Activated T-cell treated with anti-CD3 and anti-CD28 coated beads for 4 hours (primary cell): Measurements from ENCODE around the gene STING1.
"Not testable (repeated sequence)": the region's sequence is repeated elsewhere in the genome, so short reads cannot be mapped to it uniquely, and the experiment has no call there.

ENCODE experiments used
- DNase-seq: peaks from one replicate; pipeline ENCODE4 v3.0.0-alpha.2; 2020

STING1 gene

DNA sequence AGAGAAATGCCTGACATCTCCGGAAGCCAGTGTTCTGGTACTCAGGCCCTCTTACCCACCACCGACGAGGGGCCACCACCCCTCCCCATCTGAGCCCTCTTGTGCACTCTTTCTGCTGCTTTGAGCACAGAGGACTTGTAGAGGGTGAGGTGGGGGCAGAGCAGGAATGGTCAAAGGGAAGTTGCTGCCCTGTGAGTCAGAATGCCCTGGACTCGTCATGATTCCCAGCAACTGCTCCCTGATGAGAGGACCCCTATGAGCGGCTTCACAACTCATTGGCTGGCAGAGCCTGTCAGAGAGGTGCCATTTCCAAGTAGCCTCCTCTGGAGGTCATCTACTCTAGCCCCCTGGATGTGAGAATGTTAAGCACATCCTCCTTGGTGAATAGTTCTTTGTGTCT is 20.9 kb downstream of the STING1 start:
- no peak for DNase-seq

DNA sequence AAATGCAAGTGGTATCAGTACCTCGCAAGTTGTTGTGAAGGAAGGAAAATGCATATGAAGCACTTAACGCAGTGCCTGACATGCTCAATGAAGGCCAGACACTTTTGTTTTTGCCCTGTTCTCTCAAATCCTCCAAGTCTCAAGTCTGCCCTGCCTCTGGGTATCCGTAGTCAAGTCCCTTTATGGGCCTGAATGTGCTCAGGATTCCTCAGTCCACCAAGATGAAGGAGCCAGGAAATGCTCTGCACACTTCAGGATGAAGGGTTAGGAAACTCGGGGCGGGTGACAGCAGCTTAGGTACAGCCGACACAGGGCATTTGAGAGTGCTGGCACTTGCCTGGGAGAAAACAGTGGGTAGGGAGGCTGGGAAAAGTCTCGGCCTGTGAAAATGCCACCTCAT is 21.4 kb downstream of the STING1 start:
- no peak for DNase-seq

DNA sequence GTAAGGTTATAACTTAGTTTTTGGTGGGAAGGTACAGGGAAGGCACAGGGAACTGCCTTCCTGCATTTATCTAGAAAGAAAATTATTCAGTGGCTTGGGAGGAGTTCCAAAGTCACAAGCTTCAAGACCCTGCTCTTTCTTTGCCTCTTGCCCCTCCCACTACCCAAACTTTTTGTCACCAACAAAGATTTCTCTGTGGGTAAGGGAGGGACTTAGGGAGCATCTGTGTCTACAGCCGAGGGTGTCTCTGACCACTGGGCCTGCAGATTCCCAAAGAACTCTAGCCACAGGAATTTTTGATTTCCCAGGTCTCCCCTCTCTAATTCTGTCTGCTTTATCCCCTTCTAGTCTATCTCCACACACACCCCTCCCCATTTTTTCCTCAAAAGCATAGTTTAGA is 22.1 kb downstream of the STING1 start:
- DNase-seq = no peak

DNA sequence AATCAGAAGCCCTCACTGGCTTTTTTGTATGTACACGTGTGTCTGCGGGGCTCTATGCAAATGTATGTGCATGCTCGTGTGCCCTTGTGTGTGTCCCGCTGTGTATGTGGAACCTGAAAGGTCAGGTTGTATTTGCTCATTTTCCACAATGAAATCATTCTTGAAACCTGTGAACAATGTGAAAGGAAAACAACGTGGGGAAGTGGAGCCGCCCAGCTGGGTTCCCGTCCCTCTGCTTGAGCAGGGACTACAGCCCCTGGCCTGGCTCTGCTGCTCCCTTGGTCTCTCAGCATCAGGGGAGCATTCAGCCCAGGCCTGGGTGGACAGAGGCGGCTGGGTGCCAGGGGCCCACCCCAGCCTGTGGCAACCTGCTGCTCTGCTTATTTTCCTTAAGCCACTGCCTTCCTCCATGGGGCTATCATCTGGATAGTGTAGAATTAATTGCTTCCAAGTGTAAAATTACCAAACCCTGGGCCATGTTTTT is 23.1 kb downstream of the STING1 start:
- no peak for DNase-seq

DNA sequence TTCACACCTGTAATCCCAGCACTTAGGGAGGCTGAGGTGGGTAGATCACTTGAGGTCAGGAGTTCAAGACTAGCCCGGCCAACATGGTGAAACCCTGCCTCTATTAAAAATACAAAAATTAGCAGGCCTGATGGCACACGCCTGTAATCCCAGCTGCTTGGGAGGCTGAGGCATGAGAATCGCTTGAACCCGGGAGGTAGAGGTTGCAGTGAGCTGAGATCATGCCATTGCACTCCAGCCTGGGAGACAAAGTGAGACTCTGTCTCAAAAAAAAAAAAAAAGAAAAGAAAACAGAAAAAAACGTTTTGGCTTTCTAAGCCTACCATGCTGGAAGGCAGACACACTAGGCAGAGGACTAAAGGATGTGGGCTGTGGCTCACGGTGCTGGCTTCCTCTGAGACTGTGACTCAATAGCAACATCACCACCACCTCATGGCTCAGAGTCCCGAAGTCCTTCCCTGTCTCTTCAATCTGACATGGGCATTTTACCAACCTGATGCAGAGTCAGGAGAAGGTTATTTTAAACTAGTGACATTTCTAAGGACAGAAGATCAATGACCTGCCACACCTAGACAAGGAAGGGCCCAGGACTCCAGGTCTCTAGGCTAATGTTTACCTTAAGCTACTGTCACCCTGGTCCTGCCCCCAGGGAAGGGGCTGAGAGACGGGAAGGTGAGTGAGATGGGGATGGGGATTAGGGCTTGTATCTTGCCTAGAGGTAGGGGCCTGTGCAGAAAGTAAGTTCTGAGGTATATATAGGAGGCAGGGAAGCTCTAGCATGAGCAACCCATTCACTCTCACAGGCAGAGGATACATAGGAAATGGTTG is 23.8 kb downstream of the STING1 start:
- DNase-seq = peak; percentile 52

DNA sequence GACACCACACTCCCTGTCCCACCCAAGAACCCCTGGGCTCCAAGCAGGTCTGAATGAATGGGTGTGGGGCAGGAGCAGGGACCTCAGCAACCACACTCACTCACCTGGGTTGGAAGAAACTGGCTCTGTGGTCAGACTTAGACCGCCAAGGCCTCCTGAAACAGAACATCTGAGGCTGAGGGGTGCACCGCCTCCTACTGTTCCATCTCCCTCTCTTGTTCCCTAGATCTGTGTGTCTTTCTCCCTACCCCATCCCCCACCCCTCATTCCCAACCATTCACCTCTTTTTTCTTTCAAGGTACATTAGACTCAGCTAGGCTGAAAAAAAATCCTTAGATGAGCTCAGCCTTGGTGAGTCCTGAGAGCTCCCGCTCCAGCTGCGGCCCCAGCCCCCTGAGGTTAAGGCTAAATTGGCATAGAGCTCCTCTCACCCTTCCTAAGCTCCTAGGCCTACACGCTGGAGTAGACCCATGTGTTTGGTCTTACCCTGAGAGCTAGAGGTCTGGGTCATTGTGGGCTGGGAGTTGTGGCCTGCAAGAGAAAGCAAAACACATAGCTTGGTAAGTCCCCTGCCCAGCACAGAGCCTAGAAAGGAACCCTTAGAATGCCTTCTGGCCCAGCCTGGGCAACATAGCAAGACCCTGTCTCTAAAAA is 24.8 kb downstream of the STING1 start:
- no peak for DNase-seq

DNA sequence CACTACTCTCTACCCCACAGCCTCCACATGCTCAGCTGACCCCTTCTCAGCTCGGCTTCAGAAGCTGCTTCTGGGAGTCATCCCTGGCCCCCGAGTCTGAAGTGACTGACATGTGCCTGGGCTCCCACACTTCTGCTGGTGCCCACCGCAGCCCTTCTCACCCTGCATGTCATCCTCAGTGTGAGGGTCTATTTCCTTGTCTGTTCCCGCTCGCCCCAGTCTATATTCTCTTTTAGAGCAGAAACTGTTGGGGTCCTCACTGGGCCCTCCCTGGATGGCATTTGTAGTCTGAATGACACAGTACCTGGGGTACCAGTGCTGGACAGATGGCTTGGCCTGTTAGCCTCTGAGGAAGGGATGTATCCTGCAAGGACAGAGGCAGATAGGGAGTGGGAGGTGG is 25.3 kb downstream of the STING1 start:
- DNase-seq = no peak

DNA sequence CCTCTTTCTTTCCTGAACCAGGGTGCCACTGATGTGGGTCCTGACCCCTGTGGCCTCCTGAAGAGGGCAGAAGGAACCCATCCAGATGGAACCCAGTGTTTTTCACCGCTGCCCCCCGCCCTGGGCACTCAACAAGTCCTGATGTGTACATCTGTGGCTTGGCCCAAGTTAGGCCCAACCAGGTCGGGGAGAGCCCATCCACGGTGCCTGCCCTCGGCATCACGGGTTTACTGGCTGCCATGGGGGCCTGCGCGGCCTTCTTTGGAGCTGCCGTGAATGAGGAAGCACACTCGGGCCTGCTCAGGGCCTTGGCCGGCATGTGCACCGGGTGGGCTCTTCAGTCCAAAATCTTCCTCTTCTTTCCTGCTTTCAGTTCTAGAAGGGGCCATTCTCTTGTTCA is 25.8 kb downstream of the STING1 start:
- DNase-seq = no peak

DNA sequence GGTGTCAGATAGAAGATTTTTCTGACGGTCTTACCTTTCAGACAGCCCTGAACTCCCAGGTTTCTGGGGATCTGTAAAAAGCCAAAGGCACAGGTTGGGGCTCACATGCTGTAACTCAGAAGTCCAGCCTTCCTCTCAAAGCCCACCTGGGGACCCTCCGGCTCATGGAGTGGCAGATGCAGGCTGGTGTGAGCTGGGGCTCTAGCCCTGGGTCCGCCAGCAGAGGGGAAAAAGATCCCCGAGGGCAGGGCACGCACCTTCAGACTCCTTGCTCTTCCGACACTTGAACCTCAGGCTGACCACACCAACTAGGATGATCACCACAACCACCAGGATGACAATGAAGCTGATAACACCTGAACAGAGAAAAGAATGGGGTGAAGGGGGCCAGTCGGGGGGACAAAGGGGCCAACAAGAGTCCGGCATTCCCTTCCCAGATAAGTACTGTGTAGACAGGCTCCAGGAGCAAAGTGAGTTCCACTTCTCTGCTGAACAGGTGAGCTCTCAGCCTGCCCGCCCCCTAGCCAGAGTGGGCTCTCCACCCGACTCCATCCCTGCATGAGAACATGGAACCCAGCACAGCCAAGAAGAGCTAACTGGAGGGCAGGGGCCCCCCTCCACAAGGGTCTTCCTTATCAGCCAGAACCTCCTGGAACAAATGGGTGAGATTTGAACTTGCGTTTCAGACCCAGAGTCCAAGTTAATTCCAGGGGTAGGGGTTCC is 27.8 kb downstream of the STING1 start:
- DNase-seq = no peak

DNA sequence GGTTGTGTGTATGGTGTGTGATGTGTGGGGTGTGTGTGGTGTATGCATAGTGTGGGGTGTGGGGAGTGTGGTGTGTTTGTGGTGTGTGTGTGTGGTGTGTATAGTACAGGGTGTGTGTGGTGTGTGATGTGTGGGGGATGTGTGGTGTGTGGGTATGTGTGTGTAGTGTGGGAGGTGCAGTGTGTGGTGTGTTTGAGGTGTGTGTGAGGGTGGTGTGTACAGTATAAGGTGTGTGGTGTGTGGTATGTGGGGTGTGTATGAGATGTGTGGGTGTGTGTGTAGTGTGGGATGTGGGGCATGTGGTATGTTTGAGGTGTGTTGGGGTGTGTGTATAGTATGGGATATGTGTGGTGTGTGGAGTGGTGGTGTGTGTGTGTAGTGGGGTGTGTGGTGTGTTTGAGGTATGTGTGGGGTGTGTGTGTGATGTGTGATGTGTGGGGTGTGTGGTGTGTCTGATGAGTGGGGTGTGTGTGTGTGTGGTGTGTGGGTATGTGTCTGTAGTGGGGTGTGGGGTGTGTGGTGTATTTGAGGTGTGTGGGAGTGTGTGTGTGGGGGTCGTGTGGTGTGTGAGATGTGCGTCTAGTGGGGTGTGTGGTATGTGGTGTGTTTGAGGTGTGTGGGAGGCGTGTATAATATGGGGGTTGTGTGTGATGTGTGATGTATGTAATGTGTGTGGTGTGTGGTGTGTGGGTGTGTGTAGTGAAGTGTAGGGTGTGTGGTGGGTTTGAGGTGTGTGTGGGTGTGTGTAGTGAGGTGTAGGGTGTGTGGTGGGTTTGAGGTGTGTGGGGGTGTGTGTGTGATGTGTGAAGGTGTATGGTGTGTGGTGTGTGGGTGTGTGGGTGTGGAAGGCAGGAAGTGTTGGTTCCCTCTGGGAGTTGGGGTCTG is 28.6 kb downstream of the STING1 start:
- peak; percentile 51 for DNase-seq

DNA sequence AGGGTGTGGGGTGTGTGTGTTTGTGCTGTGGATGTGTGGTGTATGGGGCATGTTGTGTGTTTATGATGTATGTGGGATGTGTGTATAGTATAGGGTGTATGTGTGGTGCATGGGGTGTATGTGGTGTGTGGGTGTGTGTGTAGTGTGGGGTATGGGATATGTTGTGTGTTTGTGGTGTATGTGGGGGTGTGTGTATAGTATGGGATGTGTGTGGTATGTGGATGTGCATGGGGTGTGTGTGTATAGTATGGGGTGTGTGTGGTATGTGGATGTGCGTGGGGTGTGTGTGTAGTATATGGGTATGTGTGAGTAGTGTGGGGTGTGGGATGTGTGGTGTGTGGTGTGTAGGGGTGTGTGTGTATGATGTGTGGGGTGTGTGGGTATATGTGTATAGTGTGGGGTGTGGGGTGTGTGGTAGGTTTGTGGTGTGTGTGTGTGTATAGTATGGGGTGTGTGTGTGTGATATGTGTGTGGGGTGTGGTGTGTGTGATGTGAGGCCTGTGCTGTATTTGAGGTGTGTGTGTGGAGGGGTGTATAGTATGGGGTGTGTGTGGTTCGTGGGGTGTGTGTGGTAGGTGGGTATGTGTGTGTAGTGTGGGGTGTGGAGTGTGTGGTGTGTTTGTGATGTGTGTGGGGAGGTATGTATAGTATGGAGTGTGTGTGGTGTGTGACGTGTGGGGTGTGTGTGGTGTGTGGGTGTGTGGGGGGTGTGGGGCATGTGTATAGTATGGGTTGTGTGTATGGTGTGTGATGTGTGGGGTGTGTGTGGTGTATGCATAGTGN is 30.5 kb downstream of the STING1 start:
- no peak for DNase-seq

DNA sequence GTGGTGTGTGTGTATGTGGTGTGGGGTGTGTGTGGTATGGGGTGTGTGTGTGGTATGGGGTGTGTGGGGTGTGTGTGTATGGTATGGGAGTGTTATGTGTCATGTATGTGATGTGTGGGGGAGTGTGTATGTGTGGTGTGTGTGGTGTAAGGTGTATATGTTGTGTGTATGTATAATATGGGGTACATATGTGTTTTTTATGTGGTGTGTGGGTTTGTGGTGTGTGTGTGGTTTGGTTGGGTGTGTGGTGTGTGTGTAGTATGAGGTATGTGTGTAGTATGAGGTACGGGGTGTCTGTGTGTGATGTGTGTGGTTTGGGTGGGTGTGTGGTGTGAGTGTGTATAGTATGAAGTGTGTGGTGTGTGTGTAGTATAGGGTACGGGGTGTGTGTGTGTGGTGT is 31.4 kb downstream of the STING1 start:
- no peak for DNase-seq

DNA sequence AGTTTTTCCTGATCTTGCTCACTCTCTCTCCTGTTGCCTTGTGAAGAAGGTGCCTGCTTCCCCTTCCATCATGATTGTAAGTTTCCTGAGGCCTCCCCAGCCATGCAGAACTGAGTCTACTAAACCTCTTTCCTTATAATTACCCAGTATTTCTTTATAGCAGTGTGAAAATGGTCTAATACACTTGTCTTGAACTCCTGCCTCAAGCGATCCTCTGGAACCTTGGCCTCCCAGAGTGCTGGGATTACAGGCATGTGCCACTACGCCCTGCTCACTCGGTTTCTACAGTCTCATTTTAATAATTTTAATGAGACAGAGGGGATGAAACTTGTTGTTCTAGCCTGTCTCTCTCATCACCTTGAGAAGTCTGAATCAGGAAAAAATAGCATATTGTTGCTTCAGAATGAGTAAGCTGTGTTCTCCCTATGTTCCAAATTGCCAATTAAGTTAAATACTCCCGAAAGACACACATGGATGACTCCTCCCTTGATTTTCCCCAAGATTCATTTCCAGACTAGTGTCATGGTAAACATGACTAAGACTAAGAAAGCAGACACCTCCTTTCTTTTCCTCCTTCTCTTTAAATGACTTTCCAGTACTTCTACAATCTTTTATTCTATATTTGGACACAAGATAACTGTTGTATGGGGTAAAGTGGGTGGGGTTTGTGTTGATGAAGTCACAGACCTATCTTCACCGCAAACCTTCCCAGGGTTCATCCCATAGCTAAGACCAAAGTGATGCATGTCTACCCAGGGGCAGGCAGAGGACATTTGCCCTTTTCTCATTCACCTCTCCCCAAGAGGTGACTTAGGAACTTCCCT is 35.4 kb downstream of the STING1 start:
- DNase-seq = no peak

DNA sequence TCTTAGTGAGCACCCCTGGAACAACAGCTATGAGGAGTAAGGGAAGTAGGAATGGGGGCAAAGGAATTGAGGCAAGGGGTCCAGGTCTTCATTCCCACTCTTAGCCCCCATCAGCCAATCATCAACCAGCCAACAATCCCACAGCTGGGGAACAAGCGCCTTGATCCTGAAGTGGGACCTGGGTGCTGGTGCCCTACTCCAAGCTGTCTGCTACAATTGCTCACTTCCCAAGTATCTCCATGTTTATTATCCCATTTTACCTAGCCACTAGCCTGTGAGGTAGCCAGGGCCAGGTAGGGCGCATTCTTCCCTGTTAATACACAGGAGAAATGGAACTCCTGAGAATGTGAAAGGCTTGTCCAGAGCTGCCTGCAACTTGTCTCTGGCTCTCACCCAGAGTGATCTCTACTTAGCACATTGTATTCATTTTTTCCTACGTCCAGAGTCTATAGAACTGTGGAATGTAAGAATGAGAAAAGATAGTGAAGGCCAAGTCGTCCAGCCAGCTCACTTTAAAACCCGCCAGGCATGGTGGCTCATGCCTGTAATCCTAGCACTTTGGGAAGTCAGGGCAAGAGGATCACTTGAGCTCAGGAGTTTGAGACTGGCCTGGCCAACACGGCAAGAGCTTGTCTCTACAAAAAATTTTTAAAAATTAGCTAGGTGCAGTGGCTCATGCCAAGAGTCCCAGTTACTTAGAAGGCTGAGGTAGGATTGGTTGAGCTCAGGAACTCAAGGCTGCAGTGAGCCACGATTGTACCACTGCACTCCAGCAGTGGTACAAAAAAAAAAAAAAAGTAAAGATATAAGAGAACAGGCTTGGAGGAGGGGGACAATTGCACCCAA is 37.0 kb downstream of the STING1 start:
- DNase-seq = no peak

DNA sequence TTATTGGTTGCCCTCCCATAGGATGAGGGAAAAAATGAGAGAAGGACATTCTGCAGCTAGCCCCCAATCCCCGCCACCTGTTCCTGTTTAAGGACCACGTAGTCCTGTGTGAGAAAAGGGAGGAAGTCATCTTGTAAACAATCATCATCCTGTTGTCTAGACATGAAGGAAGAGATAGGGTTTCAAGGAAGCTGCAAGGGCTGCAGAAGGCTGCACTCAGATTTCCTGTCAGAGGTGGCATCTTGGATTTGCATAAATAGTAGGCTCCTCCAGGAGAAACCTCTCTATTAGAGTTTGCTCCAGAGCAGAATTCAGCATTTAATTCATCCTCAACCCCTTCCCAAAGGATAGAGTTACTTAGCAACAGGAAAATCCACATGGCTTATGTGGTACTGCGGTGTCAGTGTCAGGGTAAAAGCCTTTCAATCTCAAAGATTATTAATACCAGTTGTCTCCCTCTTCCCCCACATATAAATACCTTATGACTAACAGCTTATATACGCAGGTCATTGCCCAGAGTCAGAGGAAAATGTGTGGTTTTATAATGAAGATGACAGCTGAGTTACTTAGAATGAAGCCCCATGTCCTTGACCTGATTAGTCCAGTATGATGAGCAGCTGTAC is 38.6 kb downstream of the STING1 start:
- no peak for DNase-seq

DNA sequence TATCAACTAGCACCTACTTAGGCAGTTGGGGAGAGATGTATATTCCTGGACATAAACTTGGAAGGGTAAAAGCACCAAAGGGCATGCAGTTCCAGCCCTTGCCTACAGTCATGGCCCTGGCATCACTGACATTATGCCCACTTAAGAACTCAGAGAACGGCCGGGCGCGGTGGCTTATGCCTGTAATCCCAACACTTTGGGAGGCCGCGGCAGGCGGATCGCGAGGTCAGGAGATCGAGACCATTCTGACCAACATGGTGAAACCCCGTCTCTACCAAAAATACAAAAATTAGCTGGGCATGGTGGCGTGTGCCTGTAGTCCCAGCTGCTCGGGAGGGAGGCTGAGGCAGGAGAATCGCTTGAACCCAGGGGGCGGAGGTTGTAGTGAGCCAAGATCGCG is 42.1 kb downstream of the STING1 start:
- not testable (repeated sequence) for DNase-seq

DNA sequence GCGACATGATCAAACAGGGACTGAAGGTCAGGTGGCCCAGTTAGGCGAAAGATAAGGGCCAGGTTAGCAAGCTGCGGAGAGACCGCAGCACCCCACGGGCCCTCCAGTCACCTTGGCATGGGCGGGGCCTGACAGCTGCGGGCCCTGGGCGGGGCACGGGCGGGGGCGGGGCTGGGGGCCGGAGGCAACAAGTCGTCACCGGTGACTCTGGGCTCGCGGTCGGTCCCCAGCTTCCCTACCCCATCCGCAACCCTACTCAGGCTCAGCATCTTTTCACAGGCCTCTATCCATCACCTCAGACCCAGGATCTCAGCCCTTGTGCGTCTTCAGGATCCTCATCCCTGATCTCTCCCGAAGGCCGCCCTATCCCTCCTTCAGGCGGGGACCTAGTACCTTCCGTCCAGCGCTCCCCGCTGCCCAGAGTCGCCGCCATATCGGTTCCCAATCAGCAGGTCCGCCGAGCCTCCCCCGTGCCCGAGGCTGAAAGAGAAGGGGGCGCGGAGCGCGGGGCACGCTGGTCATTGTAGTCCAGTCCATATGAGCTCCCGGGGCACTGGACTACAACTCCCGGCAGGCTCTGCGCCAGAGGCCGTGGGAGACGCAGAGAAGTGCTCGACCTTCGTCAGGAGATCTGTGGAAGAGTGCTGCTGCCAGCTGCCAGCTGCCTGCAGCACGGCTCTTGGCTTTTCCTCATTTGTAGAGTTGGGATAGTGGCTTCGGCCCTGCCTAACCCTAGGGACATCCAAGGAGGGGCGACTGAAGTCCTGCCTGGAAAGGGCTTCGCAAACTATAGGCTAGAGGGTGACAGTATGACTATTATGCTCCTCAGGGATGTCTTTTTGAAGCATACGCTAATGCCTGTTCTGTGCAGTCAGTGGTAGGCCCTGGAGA is 43.3 kb downstream of the STING1 start, which contains the start of gene DNAJC18:
Gene DNAJC18, minus strand, starts transcription at position 513 of the 891 bp plus-strand sequence. Its CDS starts 80 bp downstream, at position 433.
- DNase-seq = peak; percentile 88

DNA sequence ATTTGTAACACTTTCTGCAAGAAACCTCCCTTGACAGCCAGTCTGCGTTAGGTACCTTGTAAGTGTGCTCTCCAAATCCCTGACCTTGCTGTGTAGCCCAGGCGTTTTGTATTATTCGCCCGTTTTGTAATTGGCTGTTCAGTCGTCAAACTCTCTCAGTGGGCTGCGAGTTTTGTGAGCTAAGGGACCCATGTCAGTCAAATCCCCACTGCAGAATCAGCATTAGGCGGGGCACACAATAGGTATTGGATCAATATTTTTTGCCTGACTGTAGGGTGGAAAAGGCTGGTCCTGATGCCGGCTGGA is 43.9 kb downstream of the STING1 start:
- DNase-seq = no peak
